NCI-H1436 (cell line): ENCODE data around the gene TNS4.

Source experiments
- DNase-seq: peaks from one replicate; lab custom pipeline; 2025; lab: John Stamatoyannopoulos, UW

Gene TNS4

DNA sequence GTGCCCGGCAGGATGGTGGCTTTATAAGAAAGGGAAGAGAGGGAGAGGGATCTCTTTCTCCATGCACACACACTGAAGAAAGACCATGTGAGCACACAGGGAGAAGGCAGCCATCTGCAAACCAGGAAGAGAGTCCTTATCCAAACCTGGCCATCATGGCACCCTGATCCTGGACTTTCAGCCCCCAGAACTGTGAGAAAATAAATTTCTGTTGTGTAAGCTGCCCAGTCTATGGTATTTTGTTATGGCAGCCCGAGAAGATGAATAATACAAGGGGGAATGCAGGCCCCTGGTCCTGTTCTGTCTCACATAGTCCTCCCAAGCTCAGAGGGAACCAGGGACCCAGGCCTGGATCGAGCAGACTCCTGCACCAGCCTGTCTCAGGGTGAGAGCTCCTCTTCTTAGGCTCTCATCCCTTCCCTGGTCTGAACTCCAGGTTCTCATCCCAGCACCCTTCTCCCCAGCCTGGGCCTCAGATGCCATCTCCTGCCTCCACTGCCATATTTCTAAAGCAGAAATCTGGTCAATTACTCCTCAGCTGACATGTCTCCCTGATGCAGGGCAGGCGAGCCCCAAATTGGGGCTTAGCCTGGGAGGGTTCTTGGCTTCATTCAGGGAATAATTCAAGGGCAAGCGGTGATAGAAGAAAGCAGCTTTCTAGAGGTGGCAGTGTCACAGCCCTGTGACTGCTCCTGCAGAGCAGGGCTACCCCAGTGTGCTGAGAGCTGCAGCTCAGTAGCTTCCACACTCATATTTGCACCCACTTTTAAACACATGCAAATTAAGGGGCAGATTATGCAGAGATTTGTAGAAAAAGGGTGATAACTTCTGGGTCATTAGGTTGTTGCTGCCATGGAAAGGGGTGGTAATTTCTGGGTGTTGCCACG, 29.3 kb downstream of the TNS4 start:
- no peak for DNase-seq

DNA sequence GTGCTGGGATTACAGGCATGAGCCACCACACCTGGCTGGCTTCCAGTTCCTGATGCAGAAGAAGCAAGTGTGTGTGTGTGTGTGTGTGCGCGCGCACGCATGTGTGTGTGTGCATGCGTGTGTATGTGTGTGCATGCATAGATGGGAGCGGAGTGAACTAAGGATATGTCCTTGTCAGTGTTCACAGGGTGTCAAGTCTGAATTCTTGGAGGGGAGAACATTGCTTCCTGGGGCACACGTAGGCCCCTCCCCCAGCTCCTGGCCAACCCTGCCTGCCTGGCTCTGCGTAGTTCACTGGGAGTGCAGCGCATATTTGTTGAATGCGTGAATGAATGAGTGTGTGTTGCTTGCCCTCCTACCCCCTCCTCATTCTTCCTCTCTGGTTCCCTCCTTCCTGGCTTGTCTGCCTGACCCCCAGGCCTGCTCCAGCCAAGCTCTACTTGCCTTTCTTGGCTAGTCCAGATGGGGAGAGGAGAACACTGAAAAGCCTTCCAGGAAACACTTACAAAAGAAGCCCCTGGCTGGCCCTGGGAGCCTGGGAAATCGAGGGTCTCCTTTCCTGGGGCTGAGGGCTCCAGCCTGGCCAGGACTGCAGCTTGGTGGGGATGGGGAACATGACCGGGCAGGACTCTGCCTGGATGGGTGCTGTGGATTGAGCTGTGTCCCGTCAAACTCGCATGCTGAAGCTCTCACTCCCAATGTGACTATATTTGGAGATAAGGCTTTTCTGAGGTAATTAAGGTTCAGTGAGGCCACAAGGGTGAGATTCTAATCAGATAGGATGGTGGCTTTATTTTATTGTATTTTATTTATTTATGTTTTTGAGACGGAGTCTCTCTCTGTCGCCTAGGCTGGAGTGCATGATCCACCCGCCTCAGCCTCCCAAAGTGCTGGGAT, 30.2 kb downstream of the TNS4 start:
- DNase-seq = no peak

DNA sequence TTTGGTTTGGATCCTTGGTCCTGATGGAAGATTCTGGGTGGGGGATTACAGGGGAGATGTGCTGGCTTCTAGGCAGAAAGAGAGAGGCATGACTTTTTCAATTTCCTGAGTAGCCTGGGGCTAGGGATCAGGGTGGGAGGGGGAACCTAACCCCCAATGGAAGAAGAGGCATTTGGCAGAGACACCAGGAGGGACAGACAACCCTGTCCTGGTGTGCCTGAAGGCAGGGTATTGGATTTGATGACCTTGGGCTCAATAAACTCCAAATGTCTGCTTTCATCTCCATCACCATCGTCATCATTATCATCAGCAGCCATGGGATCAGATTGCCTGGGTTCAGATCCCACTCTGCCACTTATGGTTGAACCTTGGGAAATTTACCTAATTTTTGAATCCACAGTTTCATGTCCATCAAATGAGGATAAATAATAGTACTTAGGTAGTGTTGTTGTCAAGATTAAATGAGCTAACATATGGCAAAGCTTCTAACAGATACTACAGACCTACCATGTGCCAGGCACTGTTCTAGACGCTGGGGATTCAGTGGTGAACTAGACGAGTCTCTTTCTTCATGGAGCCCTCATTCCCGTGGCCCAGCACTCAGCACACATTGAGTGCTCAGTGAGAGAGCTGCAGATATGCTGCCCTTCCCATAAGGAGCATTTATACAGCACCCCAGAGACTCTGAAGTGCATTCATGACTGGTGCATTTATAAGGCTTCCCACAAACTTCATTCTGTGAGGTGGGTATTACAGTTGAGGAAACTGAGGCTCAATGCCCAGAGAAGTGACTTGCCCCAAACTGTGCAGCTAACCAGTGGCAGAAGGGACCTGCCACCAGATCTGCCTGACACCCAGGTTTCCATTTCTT, 31.4 kb downstream of the TNS4 start:
- DNase-seq = no peak

DNA sequence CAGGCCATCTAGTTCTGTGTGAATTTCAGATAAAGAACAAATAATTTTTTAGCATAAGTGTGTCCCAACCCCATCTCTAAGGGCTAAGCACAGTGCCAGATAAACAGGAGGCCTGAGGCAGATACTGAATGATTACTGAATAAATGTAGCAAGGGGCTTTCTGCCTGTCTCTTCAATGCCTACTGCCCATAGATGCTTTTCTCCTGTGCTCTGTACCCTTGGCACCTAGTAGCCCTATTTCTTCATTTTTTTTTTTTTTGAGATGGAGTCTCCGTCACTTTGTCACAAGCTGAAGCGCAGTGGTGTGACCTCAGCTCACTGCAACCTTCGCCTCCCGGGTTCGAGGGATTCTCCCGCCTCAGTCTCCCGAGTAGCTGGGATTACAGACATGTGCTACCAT, 32.9 kb downstream of the TNS4 start:
- DNase-seq = no peak

DNA sequence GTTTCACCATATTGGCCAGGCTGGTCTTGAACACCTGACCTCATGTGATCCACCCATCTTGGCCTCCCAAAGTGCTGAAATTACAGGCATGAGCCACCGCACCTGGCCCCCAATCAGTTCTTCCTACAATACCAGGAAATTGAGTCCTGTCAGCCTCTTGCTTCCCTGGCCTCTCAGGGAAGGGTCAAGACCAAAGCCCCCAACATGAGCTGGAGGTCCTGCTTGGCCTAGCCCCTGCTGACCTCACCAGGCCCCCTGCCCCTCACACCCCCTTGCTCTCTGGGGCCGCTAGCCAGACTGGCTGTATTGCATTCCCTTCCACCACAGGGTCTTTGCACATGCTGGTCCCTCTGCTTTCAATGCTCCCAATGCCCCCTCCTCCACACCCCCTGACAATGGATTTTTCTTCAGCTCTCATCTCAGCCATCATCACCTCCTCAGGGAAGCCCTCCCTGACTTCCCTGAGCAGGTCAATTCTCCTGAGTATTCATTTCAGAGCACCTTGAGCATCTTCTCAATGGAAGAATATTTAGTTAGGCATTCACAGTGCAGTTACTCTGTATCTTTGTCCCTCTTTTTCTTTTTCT, 34.0 kb downstream of the TNS4 start:
- no peak for DNase-seq

DNA sequence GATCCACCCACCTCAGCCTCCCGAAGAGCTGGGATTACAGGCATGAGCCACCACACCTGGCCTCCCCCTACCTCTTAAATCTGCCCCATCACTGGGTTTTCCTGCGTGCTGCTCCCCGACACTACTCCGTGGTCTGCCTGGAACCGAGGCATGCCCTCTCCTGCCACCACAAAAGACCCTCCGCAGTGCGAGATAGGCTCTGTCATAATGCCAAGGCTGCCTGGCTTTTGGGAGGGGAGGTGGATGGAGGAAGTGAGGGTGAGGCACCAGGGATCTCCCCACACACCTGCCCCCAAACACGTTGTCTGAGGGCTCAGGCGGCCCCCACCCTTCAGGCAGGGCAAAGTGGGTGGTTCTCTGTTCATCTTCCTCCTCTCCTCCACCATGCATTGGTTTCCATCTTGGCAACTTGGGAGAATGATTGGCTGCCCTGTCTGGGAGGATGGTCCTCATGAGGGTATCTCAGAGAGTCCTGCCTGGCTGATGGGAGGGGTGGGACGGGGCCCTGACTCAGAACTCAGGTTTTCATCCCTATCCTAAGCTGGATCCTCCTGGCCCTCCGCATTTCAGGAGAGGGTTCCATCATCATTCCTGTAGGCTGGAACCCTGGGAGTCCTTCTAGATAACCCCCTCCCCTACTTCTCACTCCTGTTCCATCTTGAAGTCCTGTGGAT, 35.0 kb downstream of the TNS4 start:
- no peak for DNase-seq

DNA sequence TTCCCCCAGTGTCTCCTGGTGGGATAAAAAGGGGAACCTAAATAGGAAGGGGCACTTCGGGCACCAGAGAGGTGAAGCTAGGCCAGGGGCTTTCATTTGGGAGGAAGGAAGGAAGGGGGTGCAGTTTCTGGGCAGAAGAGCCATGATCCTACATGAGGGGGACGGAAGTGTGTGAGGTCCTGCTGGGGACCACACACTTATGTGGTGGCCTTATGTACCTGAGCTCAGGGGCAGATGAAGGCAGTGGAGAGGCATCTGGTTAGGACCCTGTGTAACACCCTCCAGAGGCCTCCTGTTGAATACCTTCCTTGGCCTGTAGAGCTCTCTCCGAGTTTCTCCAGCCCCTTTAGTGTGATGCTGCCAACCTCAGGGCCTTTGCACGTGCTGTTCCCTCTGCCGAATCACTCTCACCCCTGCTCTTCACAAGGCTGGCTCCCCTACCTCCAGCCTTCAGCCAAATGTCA, 37.0 kb downstream of the TNS4 start:
- no peak for DNase-seq

DNA sequence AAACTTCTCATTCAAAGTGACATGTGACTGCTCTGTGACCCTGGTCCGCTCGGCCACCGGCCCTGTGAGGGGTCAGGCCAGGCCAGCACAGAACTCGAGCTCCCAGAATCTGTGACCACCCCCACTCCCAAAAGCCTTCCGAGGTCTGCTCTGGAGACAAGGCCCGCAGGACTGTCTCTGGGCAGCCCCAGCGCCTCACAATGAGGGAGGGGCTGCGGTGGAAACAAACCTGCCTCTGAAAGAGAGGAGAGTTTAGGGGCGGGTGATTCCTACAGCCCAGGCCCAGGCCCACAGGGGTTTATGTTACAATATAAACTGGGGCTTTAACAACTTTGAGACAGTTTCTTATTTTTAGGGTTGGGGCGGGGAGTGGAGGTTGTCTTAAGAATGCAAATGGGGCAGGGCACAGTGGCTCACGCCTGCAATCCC, 38.3 kb downstream of the TNS4 start:
- no peak for DNase-seq

DNA sequence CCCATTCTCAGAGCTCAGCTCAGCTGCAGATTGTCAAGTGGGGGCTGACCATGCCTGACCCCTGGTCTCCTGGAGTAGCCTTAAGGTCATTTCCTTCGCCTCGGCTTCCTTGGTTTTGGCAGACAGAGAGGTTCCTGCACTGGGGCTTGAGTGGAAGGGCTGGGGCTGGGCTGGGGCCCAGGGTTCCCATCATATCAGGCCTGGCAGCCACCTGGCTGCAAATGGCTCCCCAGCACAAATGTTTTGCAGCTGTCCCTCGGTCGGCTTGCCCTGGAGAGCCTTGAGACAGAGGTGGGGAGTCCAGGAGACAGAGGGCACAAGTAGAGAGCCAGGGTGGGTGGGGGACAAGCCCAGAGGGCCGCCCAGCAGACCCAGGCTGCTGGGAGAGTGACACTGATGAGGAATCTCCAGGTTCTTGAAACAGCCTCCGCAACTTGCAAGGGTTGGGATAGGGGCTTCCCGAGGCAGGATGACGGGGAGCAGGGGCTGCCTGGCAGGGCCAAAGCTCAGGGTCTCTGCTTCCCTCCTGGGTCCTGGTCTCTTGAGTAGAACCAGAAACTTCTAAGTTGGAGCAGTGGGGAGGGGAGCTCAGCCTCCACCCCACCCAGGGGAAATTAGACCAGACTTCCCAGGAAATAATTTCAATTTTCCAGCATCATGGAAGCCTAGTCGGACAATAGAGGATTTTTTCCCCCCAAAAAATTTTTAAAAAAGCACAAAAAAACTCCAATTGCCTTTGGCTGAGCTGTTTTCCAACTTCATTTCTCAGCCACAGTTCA, 38.9 kb downstream of the TNS4 start:
- no peak for DNase-seq

DNA sequence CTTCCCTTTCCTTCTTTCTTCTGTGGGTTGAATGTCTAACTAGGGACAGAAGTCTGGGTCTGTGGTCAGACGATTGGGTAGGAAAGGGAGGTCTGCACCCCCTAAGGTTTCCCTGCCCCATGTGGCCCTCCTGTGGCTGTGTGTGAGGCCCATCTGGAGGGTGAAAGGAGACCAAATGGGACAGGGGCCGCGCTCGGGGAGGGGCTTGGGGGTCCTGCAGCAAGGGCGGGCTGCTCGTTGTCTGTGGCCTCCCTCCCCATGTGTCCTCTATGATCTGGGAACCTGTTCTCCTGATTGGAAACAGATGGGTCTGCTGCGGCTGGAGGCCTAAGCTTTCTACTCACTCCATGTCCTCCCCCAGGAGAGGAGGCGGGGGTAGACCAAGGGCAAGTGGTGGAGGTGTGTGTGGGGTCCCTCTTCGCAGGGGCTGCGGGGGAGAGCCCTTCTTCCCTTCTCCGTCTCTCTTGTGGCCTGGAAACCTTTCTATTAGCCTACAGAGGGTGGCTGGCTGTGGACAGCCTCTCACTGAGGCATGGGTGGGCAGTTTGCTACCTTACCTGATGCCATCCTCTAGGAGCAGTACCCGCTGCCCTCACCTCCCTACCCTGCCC, 39.6 kb downstream of the TNS4 start:
- no peak for DNase-seq

DNA sequence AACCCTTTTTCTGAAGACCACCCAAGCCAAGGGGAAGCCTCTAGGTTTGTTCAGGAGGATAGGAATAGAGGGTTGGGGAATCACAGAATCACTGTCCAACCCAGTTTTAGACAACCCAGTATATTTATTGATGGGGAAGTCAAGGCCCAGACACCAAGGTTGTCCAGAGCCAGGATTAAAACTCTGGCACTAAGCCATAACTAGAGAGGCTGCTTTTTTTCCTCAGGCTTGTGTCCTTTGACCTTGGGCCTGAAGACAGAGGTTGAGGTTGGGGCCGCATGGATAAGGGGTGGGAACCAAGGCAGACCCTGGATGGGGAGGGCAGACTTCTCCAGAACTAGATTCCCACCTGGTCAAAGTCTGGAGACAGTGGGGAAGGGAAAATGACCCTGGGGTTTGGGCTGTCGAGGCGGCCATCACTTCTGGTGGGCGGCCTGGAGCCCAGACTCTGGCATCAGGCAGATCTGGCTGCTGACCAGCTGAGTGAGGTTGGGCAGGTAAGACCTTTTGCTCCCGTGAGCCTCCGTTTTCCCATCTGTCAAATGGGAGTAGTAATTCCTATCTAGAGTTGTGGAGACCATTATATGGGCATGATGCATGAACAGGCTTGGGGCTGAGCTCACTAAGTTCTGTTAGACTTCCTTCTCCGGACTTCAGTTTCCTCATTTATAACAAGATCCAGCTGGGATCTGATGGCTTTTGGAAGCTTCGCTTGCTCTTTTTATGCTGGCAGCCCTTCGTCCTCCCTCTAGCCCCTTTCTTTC, 40.3 kb downstream of the TNS4 start:
- DNase-seq = no peak

DNA sequence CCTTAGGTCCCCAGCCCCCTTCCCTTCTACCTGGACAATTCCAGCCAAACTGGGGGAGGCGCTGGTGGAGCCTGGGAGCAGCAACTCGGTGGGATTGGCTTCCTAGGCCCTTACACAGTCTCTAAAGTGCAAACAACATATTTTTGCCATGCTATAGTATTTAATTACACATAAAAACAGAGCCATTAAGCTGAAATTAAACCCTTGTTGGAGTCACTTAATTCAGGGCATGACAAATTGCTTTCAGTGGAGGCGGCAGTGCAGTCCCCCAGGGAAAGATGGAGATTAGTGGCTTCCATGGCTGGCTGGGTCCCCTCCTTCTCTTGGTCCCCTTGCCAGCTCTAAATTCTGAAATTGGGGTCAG, 40.8 kb downstream of the TNS4 start:
- peak; percentile 66 for DNase-seq

DNA sequence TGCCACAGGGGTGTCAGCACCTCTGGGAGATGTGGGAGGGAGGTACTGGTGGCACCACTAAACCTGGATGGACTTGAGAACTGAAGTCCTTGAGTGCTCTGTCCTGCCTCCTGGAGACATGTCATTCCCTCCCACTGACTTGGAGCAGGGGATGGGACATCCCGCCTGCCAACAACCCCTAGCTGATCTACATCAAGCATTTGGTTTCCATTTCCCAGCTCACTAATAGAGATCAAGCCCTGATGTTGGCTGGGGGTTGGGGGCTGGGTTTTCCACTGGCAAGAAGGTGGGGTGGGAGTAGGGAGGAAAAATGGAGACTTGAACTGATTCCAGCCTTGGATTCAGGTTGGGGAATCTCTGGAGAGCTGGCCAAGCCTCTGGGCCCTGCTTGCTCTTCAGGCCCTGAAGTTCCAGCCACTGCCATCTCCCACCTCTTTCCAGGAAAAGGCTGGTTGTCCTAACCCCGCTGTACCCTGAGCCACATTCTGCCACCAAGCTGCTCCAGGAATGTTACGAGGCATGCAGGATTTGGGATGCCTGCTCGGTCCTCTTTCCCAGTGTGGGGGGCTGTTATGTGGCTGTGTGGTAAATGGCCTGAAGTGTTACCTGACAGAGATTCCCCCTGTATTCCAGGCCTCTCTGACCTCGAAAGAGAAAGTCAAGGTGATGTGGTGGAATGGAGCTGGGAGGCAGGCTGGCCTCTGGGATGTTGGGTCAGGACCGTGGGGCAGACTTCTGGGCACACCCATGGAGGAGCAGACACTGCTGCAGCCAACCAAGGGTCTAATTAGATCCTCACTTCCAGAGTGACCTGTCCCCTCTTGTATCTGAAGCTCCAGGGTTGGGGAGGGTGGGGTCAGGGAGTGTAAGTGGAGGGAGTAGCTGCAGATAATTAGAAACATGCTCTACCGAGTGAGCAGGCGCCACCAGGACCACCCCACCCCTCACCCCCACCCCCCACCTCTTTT, 41.5 kb downstream of the TNS4 start:
- DNase-seq = no peak

DNA sequence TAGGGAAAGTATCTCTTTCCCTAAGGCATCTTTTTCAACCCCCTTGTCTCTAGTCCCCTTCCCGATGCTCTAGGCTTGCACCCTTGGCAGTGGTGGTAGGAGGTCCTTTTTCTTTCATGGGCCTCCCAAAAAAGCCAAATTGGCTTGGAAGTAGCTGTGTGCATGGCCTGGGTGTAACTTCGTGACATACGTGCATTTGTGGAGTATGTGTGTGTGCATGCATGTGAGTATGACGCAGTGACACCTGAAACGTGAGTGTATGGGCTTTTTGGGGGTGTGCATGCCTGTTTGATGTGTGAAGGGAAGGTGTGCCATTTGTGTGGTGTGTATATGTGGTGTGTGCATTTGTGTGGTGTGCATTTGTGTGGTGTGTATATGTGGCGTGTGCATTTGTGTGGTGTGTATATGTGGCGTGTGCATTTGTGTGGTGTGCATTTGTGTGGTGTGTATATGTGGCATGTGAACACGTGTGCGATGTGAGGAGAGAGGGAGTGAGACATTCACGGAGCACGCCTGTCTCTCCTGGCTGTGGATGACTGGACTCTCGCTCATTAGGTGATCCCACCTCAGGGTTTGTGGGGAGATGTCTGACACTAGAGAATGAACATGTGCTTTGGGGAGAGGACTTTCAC, 42.5 kb downstream of the TNS4 start:
- DNase-seq = no peak

DNA sequence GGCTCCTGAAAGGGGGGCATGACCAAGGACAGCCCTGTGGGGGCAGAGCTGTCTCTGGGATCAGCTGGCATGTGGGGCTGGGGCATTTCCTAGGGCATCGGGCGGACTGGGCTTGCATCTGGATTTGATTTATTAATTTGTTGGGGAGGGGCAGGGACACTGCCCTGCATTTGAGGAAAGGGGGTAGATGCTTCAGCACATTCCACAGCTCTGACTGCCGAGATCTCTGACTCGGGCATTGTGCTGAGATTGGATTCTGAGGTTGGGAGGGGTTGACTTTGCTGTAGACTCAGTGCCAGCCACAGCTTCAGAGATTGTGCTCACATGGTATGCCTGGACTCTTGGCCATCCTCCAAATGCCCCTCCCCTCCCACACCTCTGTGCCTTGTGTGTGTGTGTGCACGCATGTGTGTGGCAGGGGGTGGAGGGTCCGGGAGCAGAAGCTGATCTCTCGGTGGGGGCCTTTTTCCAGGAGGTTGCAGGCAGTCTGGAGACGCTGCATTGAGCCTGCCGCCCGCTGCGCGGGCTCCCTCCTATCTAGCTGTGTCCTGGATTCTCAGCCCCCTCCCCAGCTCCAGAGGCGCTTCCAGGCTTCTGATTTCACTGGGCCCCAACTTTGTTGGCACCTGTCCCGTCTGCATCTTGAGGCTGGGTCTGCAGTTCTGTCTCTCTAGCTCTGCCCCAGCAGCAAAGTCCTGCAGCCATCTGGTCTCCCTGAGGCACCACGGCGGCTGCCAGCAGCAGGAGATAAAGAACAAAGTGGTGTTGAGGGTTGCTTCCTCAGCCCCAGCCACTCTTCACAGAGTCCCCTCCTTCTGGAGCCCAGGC, 43.2 kb downstream of the TNS4 start:
- DNase-seq = no peak

DNA sequence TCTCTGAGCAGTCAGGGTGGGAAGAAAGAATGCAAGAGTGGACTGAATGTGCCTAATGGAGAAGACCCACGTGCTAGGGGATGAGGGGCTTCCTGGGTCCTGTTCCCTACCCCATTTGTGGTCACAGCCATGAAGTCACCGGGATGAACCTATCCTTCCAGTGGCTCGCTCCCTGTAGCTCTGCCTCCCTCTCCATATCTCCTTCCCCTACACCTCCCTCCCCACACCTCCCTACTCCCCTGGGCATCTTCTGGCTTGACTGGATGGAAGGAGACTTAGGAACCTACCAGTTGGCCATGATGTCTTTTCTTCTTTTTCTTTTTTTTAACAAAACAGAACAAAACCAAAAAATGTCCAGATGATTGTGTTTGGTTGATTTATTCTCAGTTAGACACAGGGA, 44.1 kb downstream of the TNS4 start:
- DNase-seq = no peak
